Gastroesophageal sphincter (tissue), 3 donors: ENCODE results near the gene BRD3.

Source experiments
- CTCF ChIP-seq, 4 experiments: fragments of 200-600 bp in 2 of 4; fragments of 450-650 bp in 2 of 4; sonication (generic) in 1 of 4; IDR thresholded peaks; one replicate each; pipeline ENCODE4 v1.5.1; 2017 to 2019; ENCODE audit warnings: antibody characterized with exemption in 4 of 4, mild to moderate bottlenecking in 2 of 4, moderate library complexity in 2 of 4
- EP300 ChIP-seq: sonication (generic); formaldehyde crosslinking; IDR thresholded peaks from one replicate; pipeline ENCODE4 v1.6.1; 2017; ENCODE audit warnings: antibody characterized with exemption, mild to moderate bottlenecking
- POLR2A ChIP-seq, 2 donors: fragments of 450-650 bp; IDR thresholded peaks; one replicate each; pipeline ENCODE4 v1.6.1; 2017; ENCODE audit warnings: antibody characterized with exemption in 2 of 2, mild to moderate bottlenecking in 2 of 2, moderate library complexity in 1 of 2
- POLR2AphosphoS5 ChIP-seq: sonication (generic); formaldehyde crosslinking; IDR thresholded peaks from one replicate; pipeline ENCODE4 v1.6.1; 2017; ENCODE audit warnings: antibody characterized with exemption

- TF ChIP-seq POLR2A (IDR thresholded peaks at IDR 0.05), result no peak
- no peak for TF ChIP-seq CTCF (IDR thresholded peaks at IDR 0.05)
- no peak for TF ChIP-seq EP300
- no peak for TF ChIP-seq POLR2AphosphoS5
Observed at GRCh38 chr9:134061688-134062371, 6.0 kb downstream of the BRD3 start.
